ENCODE measurements around the gene VAPB.

DNA sequence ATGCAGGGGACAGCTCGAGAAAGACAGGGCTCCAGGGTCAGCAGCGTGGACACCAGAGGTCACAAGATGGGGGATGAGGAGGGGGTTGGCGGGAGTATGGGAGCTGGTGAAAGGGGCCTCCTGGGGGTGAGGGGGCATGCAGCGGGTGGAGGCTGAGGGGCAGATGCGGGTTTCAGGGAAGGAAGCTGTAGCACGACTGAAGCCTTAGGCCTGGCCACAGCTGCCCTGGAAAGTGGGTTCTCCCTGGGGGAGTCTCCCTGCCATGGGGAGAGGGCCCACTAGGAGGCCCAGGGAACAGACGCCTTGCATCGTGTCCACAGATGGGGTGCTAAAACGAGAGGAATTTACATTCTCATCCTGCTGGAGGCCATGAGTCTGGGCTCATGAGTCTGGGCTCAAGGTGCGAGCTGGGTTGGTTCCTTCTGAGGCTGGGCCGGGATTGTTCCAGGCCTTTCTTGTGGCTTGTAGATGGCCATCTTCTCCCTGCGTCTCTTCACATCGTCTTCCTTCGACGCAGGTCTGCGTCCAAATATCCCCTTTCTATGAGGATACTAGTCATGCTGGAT lies 108.1 kb downstream of the VAPB start:
- TF ChIP-seq, protein P1, sequence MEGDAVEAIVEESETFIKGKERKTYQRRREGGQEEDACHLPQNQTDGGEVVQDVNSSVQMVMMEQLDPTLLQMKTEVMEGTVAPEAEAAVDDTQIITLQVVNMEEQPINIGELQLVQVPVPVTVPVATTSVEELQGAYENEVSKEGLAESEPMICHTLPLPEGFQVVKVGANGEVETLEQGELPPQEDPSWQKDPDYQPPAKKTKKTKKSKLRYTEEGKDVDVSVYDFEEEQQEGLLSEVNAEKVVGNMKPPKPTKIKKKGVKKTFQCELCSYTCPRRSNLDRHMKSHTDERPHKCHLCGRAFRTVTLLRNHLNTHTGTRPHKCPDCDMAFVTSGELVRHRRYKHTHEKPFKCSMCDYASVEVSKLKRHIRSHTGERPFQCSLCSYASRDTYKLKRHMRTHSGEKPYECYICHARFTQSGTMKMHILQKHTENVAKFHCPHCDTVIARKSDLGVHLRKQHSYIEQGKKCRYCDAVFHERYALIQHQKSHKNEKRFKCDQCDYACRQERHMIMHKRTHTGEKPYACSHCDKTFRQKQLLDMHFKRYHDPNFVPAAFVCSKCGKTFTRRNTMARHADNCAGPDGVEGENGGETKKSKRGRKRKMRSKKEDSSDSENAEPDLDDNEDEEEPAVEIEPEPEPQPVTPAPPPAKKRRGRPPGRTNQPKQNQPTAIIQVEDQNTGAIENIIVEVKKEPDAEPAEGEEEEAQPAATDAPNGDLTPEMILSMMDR (IDR thresholded peaks at IDR 0.05): no peak
- no peak for TF ChIP-seq POLR2A (IDR thresholded peaks at IDR 0.05)

All from Peyer's patch (tissue), 4 donors.